RKO (cell line): ENCODE results near the gene ARHGEF19.
A peak's percentile ranks its signal among the peaks of the same experiment; 100 is the strongest.
"Not testable (repeated sequence)": the region's sequence is repeated elsewhere in the genome, so short reads cannot be mapped to it uniquely, and the experiment has no call there.

Source experiments
- DNase-seq: peaks from one replicate; pipeline ENCODE4 v3.0.0-alpha.2; 2016; ENCODE audit warnings: low spot score

ARHGEF19 gene

DNA sequence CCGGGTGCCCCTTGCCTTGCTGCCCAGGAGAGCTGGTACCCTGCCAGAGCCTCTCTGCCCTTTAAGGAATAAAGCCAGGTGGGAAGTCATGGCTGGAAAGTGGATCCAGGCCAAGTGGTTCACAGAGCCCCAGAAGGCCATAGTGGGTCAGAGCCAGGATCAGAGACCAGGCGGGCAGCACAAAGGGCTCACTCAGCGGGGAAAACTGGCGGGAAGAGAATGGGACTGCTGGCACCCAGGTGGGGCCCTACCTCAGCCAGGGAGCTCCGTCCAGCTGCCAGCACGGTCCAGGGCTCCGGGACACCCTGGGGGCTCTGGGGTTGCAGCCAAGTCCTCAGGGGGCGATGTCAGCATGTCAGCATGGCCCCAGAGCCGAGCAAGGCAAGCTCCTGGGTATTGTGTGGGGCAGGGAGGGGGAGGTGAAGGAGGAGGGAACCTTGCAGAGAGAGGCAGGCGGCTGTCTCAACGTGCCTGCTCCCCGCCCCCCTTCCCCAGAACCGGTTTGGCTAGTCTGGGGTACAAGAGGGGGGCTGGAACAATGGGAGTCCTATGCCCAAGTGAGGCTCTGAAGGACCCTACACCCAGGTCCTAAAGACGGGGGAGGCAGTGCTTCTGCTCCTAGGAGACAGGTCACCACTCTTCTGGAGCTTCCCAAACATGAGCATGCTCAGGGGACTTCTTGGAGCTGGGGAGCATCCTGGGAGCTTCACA, at the start of gene ARHGEF19:
Gene ARHGEF19, minus strand, starts transcription at position 402 of the 711 bp plus-strand sequence. CDS start 3,598 bp downstream, outside the sequence.
- no peak for DNase-seq

DNA sequence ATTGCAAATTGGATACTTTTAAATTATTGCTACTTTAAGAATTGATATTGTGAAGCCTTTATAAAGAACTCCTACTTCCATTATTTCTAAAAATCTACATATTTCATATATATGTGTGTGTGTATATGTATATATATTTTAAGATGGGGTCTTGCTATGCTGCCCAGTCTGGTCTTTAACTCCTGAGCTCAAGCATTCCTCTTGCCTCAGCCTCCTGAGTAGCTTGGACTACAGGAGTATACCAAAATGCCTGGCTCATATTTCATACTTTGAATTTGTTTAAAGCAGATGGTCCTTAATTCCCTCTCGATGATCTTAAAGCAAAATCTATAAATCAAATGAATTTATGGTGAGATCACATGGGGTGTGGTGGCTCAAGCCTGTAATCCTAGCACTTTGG, 49.6 kb upstream of the ARHGEF19 start:
- no peak for DNase-seq

DNA sequence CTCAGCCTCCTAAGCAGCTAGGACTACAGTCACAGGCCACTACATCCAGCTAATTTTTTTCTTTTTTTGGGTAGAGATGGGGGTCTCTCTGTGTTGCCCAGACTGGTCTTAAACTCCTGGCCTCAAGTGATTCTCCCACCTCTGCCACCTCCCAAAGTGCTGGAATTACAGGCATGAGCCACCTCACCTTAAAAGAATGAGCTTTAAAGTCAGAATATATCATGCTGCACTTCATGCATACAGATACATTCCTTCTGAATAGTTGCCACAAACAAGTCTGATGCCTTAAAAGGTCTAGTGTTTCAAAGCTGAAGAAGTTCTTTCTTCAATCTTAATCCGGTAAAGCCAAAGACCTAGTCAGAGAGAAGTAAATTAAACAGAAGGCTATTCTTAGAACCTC, 48.4 kb upstream of the ARHGEF19 start:
- DNase-seq, result no peak

DNA sequence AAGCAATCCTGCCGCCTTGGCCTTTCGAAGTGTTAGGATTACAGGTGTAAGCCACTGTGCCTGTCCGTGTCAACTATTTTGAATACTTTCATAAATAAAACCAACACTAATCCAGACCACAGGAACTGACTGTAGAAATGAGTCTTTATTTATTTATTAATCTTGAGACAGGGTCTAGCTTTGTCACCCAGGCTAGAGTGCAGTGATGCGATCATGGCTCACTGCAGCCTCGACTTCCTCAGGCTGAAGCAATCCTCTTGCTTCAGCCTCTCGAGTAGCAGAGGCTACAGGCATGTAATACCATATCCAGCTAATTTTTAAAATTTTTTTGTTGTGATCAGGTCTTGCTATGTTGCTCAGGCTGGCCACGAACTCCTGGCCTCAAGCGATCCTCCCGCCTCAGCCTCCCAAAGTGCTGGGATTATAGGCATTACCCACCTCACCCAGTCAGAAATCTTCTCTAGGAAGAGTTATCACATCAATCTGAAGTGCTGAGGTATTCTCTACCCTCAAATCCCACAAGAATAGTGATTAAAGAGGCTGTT, 46.2 kb upstream of the ARHGEF19 start:
- no peak for DNase-seq

DNA sequence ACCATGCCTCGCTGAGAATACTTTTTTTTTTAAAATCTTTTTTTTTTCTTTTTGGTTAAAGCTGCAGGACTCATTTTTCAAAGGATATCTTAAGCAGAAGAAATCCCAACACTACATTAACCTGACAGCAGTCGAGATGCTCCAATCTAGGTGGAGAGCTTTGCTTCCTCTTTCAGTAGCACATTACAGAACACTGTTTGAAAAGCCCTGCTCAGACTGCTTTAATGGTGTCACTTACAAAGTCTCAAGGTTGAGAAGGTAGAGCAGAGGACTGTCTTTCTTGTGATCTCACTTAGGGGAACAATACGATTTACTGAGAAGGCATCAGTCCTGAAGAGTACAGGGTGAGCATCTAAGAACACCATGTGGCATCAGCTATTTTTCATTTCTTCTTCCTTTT, 45.5 kb upstream of the ARHGEF19 start:
- DNase-seq, result no peak

DNA sequence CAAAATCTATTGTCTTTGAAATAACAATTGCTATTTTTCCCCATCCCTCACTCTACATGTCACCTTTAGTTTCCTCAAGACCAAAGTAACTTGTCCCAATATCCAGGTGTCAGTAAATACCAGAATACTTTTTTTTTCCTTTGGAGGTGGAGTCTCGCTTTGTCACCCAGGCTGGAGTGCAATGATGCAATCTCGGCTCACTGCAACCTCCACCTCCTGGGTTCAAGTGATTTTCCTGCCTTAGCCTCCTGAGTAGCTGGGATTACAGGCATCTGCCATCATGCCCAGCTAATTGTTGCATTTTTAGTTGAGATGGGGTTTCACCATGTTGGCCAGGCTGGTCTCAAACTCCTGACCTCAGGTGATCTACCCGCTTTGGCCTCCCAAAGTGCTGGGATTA, 45.1 kb upstream of the ARHGEF19 start:
- not testable (repeated sequence) for DNase-seq

DNA sequence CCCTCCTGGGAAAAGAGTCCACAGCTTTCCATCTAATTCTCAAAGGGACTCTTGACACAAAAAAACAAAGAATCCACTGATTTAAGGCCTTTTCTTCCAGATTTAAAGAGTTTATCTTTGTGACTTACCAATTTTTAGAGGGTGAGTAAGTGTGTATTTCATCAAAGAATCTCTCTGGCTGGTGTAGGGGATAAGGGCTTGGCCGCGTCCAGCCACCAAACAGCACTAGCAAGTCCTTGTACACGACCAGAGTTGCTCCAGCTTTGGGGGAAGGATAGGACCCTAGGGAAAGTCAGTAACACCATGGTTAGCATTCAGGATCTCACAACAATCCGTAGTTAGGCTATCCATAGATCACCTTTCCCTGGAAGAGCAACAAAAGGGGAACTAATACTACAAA, 44.0 kb upstream of the ARHGEF19 start:
- DNase-seq, result no peak

DNA sequence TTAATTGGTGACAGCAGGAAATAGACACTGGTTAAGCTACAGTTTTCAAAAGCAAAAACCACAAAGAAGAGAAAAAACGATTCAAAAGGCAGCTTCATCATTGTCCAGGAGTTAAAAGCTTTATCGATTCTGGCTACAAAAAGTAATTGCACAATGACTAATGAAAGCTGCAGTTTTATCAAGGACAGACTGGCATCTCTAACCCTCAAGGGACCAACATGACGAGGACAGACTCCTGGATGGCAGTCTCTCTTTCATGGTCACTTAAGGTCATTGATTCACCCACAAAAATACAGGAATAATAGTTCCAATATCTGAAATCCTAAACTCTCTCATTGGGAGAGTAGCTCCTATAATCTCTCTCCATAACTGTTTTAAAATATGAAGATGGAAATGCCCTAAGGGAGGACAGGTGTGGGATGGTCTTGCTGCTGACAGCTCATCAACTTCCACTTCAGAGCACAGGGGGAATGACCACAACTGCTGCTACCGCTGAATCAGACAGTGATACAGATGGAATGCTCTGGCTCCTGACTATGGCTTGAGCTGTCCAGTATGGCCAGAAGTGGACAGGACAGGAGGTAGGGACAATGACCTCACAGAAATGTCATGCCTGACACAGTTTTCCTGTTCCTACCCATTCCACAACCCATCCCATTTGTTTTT, 41.9 kb upstream of the ARHGEF19 start:
- DNase-seq, result peak; percentile 39

DNA sequence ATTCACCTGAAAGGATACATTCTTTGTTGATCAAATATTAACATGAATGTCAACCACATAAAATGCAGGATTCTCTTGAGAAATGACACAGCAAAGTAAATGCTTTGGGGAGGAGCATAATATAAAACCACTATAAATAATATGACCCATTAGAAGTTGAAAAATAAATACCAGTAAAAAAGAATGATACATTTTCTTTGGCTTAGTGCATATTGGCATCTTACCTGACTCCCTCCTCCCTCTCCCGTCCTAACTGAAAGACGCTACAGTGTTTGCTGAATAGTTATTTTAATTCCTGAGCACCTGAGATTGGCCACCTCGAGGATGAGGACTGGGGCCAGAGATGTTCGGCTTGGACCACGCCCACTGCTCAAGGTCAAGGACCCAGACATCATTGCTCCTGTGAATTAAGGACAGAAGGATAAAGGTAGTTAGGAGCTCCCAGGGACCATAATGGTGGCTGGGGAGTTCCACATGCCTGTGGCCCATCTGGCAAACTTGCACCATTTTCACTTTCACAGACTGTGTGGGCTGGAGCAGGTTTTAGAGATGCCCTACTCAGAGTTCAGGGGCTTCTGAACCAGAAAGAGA, 41.0 kb upstream of the ARHGEF19 start:
- no peak for DNase-seq

DNA sequence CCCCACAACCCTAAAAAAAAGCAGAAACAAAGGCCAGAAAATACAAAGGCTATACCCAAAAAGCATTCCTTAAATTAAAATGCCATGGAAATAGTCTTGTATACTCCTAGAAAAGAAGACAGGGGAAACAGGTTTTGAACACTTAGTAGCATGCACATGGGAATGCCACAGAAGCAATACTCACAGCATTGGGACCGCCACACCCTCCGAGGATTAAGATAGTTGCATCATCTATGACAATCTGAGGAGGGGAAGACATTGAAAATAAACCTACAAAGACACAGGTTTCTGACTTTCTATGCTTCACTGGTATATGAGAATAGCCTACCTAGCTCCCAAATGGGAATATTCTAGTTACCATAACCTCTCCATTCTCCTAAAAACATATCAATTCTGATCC, 40.5 kb upstream of the ARHGEF19 start:
- no peak for DNase-seq

DNA sequence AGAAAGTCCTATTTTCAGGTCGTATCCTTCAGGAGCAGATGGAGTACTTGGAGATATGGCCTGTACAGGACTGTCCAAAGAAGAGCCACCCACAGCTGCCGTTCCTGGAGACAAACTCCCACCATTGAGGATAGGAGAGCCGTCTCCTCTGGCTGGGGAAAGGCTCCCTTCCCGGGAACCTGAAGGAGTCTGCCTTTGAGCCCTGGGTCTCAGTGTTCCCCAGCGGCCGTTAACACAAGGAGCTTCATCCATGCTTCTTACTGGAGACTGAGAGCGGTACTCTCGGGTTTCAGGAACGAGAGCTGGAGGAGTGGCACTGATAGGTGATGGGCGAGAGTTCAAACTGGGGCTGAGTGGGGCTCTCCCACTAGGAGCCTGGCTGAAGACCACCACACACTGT, 38.9 kb upstream of the ARHGEF19 start:
- DNase-seq, result no peak

DNA sequence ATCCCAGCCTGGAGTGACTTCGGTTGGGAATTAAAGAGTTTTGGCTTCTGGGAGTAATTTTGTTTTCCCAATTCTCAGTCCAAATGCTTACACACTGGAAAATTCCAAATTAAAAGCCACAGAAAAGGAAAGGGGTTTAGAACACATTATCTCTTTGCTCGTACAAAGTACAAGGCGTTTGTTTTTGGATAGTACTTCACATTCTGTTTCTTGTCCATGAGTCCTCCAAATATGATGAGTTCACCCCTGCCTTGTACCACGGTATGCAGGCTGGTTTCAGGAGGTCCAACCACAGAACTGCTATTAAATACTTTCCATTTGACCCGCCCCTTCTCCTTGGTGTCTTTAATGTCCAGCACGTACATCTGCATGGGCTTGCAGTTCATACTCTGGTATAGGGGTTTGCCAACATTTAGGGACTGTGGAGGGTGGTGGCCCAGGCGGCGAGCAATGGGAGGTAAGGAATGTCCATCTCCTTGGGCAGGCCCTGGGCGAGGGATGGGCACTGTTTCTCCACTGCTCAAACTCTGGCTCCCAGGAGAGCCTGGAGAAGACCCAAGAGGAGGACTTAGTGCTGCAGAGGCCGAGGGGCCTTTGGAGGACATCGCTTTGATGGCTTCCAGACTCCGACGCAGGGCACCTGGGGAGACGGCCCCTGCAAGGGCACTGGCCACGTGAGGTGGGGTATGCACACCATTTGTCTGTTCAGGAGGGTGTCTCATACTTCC, 38.2 kb upstream of the ARHGEF19 start:
- no peak for DNase-seq

DNA sequence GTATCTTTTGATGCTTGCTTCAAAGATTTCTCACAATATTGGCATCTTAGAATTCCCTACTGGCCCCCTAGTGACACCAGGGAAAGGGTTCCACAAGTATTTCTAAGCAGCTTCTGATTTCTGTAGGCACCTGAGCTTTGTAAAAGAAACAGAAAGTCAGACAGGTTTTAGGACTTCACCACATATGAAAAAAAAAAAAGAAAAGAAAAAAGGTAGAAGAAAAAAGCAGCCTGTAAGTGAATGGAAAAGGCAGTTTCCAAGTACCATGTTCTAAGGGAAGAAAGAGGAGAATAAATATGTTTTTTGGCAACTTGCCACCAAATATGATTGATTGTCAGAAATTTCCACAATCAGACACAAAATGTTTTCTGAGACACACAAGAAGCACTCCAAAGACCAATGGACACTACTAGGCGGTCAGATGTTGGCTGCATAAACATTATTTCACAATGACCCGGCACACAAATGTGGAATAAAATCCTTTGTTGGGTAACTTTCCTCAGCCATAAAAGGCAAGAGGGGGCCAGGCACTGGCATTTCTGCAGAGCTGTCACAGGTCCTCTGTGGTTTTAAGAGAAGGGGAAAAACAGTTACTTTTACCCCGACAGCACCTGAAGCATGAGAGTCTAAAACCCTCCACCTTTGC, 37.3 kb upstream of the ARHGEF19 start:
- DNase-seq, result no peak

DNA sequence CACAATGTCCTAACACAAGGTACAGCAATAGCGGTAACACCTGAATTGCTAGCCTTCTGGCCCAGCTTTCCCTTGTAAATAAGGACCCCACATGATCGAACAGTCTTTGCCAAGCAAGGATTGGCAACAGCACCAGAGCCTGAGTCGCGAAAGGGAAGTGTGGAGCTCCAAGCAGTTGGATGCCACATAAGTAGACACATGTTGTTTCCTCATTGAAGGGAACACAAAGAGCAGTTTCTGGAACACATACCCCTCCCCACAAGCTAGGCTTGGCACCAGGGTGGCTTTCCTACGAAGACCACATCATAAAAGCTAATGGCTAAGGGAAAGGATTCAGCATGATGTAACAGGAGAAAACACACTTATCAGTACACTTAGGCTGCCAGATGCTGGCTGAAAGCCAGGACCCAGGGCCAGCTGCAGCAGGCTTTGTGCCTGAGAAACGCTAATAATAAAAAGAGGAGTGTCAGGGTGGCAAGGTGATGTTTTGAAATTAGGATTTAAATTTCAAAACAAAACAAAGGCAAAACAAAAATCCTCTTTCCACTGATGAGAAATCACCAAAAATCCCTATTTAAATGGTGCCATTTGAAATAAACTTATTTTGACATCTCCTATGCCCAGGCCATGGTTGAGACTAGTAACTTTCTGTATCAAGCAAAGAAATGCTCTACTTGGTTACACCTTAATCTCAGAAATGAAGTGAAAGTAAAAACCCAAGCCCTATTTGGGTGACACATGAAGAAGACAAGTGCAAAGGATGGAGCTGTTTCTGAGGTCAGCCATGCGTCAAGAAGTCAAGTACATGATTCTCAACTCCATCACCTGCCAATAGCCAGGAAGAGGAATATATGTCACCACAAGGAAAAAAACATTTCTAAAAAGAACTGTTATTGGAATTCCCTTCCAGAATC, 36.4 kb upstream of the ARHGEF19 start:
- peak; percentile 23 for DNase-seq

DNA sequence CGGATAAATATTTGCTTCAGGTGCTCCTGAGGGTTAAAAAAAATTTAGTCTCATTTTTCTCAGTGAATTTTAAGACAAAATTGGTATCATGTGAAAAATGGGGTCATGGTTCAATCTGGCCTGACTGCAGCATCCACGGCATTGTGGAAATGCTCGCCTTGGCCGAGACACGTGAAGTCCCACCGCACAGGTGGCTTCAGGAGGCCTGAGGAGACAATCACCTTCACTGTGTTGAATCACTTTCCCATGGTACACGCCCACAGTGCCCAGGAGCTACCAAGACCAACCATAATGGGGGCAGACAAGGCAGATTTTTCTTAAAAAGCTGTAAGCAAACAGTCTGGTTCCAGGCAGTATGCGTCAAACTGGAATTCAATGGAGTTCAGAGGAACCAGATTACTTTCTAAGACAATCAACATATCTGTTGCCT, 35.6 kb upstream of the ARHGEF19 start:
- no peak for DNase-seq

DNA sequence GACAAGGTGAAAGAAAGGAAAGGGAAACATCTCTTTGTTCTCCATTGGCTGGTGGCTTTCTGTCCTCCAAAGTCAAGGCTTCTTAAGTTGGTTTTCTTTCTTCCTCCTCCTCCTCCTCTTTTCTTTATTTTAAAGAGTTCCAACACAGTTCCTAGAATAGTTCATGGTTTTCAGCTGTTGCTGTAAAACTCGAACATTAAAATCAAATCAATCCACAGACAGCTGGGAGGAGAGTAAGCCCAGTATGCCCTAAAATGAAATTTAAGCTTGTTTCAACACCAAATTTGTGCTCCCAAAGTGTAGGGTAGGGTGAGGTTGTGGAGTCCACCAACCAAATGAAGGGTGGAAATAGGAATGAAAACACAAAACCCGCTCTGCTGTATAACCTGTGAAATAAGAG, 35.0 kb upstream of the ARHGEF19 start:
- no peak for DNase-seq

DNA sequence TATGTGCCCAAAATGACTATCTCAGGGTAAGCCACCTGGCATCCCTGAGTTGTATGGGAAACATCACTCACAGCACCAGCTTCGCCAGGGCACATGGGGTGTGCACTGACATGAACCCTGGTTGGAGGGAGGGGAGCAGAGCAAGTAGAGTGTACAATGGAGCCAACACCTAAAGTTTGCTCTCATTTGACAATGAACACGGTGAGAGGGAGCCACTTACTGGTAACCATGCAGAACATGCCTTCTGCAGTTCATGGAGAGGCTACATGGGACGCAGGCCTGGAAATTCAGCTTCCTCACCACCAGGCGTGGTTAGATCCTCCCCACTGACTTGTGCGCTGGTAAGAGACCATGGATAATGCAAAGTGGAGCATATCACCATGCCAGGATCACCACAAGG, 34.5 kb upstream of the ARHGEF19 start:
- DNase-seq, result no peak

DNA sequence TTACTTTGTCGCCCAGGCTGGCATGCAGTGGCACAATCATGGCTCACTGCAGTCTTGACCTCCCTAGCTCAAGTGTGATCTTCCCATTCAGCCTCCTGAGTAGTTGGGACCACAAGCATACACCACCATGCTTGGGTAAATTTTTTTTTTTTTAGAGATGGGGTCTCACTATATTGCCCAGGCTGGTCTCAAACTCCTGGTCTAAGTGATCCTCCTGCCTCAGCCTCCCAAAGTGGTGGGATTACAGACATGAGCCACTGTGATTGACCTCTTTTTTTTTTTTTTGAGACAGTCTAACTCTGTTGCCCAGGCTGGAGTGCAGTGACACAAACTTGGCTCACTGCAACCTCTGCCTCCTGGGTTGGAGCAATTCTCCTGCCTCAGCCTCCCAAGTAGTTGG, 33.8 kb upstream of the ARHGEF19 start:
- DNase-seq, result not testable (repeated sequence)

DNA sequence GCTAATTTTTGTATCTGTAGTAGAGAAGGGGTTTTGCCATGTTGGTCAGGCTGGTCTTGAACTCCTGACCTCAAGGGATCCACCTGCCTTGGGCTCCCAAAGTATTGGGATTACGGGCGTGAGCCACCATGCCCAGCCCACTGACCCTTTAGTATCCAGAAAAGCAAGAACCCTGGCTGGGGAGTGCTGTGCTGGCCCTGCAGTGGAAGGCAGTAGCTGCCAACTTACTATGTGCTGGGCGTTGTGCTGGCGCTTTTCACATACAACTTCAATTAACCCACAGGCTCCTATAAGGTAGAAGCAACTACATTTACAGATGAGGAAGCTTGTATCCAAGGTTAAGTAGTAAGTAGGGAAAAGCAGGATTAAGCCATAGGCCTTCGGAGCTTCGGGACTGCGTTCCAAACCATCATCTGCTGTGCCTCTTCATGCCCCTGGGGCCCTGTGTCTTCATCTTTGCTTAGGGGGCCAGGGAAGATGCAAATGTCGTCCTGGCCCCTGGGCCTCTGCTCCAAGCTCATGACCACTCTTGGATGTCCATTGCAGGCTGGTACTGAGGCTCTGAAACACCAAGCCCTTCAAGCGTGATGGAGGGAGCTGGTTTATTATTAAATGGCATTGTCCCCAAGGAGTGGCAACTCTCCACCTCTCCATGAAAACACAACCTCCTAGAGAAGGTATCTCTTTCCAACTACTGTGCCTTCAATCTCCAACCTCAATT, 33.2 kb upstream of the ARHGEF19 start:
- DNase-seq, result no peak

DNA sequence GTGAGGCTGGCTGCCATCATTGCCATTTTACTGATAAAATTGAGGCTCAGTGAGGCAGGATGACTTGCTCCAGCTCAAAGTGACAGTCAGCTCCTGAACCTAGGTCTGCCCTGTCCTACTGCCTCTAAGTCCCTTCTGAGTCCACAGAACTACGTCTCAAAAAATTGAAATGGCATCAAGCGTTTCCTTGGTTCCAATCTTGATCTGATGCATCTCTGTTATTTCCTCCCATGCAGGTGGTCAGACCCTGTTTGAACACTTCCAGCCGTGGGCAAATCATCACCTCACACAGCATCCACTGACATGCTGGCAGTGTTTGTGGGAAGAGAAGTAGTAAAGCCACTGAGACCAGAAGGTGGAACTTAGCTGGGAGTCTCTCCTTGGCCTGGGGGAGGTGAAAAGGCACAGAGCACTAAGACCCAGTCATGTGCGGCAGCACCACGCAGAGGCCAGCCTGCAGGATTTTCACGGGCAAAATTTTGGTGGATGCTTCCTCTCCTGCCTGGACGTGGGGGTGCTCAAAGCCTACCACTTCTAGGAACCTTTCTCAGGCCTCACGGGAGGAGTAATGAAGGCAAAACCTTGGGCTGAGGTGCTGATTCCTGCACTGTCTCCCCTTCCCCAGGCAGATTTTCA, 32.3 kb upstream of the ARHGEF19 start:
- DNase-seq, result no peak
